HepG2 (cell line): ENCODE results near the gene LAMC1. TPM values are rescaled to one million over a fixed set of nuclear protein-coding genes. Genes with fewer than 3 reads are reported as not detected.

Experiments used
- CENPBD1 ChIP-seq: sonication (generic); formaldehyde crosslinking; IDR thresholded peaks from 2 replicates; pipeline ENCODE4 v1.8.0; 2022; ENCODE audit warnings: missing genetic modification reagents, low read depth, mild to moderate bottlenecking, borderline replicate concordance
- EP300 ChIP-seq, 3 experiments: sonication (generic) in 1 of 3; formaldehyde crosslinking in 1 of 3; IDR thresholded peaks; 2 replicates each; pipeline versions ENCODE4 v1.5.1 to v1.6.1; 2011 to 2020; ENCODE audit warnings: low read depth in 2 of 3, low read length in 2 of 3, borderline replicate concordance in 1 of 3, improper control_type of control experiment in 1 of 3, mild to moderate bottlenecking in 1 of 3, missing genetic modification reagents in 1 of 3, moderate library complexity in 1 of 3
- FOSL1 ChIP-seq: sonication (generic); formaldehyde crosslinking; IDR thresholded peaks from 2 replicates; pipeline ENCODE4 v1.9.0; 2021; ENCODE audit warnings: missing genetic modification reagents, borderline replicate concordance
- GATAD2A ChIP-seq: IDR thresholded peaks from 2 replicates; pipeline ENCODE4 v1.6.1; 2016
- HDAC6 ChIP-seq: fragments of 200-600 bp; sonication (generic); IDR thresholded peaks from 2 replicates; pipeline ENCODE4 v1.7.0; 2017; ENCODE audit warnings: mild to moderate bottlenecking, antibody characterized with exemption, low read length, low read depth
- HNF4A ChIP-seq: sonication (generic); formaldehyde crosslinking; IDR thresholded peaks from 2 replicates; pipeline ENCODE4 v1.4.0; 2020; ENCODE audit warnings: missing genetic modification reagents
- MED1 ChIP-seq: sonication (generic); formaldehyde crosslinking; IDR thresholded peaks from 2 replicates; pipeline ENCODE4 v1.4.0; 2020; ENCODE audit warnings: missing genetic modification reagents
- PCBP1 ChIP-seq: fragments of 200-400 bp; formaldehyde crosslinking; IDR thresholded peaks from 2 replicates; pipeline ENCODE4 v1.6.1; 2017; ENCODE audit warnings: mild to moderate bottlenecking, low read depth, low read length, borderline replicate concordance
- SP140L ChIP-seq: sonication (generic); formaldehyde crosslinking; IDR thresholded peaks from 2 replicates; pipeline ENCODE4 v1.4.0; 2020; ENCODE audit warnings: missing genetic modification reagents, borderline replicate concordance
- WIZ ChIP-seq: sonication (generic); formaldehyde crosslinking; IDR thresholded peaks from 2 replicates; pipeline ENCODE4 v1.5.1; 2020; ENCODE audit warnings: mild to moderate bottlenecking, missing genetic modification reagents
- ZMAT3 ChIP-seq: sonication (generic); formaldehyde crosslinking; conservative IDR thresholded peaks from 2 replicates; pipeline ENCODE4 v1.7.0; 2021; ENCODE audit warnings: missing genetic modification reagents
- ZMAT5 ChIP-seq: sonication (generic); formaldehyde crosslinking; IDR thresholded peaks from 2 replicates; pipeline ENCODE4 v1.5.0; 2020; ENCODE audit warnings: mild to moderate bottlenecking, low read depth, missing genetic modification reagents, borderline replicate concordance
- ZMYM3 ChIP-seq: sonication (generic); formaldehyde crosslinking; IDR thresholded peaks from 2 replicates; pipeline ENCODE4 v1.5.1; 2020; ENCODE audit warnings: mild to moderate bottlenecking, missing genetic modification reagents
- ZNF124 ChIP-seq: sonication (generic); formaldehyde crosslinking; IDR thresholded peaks from 2 replicates; pipeline ENCODE4 v1.4.0; 2020; ENCODE audit warnings: missing genetic modification reagents
- ZNF143 ChIP-seq: sonication (generic); formaldehyde crosslinking; IDR thresholded peaks from 2 replicates; pipeline ENCODE4 v1.4.0; 2020; ENCODE audit warnings: missing genetic modification reagents
- ZNF207 ChIP-seq: fragments of 450-650 bp; IDR thresholded peaks from 2 replicates; pipeline ENCODE4 v1.6.1; 2016; ENCODE audit warnings: antibody characterized with exemption, borderline replicate concordance
- ZNF33B ChIP-seq: sonication (generic); formaldehyde crosslinking; IDR thresholded peaks from 2 replicates; pipeline ENCODE4 v1.5.1; 2020; ENCODE audit warnings: mild to moderate bottlenecking, missing genetic modification reagents
- ZNF382 ChIP-seq: sonication (generic); formaldehyde crosslinking; IDR thresholded peaks from 2 replicates; pipeline ENCODE4 v1.5.0; 2020; ENCODE audit warnings: missing genetic modification reagents, mild to moderate bottlenecking, borderline replicate concordance
- ZNF605 ChIP-seq: sonication (generic); formaldehyde crosslinking; IDR thresholded peaks from 2 replicates; pipeline ENCODE4 v1.8.0; 2022; ENCODE audit warnings: mild to moderate bottlenecking, missing genetic modification reagents
- ZNF678 ChIP-seq: sonication (generic); formaldehyde crosslinking; IDR thresholded peaks from 2 replicates; pipeline ENCODE4 v1.4.0; 2020; ENCODE audit warnings: mild to moderate bottlenecking, missing genetic modification reagents
- ZSCAN20 ChIP-seq: sonication (generic); formaldehyde crosslinking; IDR thresholded peaks from 2 replicates; pipeline ENCODE4 v1.4.0; 2020; ENCODE audit warnings: missing genetic modification reagents, mild to moderate bottlenecking, borderline replicate concordance
- polyA plus RNA-seq, 8 experiments: library from polyadenylated mRNA; depleted of rRNA in 3 of 8; stranded (reverse) in 7 of 8; unstranded in 1 of 8; fragments of >200 nt; fragmentation: Illumina TruSeq in 4 of 8; extraction: Trizol in 4 of 8; gene quantifications; 2 replicates each; pipeline versions ENCODE4 v1.2.1 to v1.2.3, GENCODE V29; 2011 to 2016; ENCODE audit warnings: low read depth in 4 of 8, missing spikeins in 1 of 8, mixed read lengths in 1 of 8; ENCODE audit not compliant: insufficient read depth in 1 of 8
- total RNA-seq, 5 experiments: library from RNA; depleted of rRNA; stranded (reverse); fragments of >200 nt; fragmentation: Illumina TruSeq; extraction: Trizol; gene quantifications; 2 replicates each; pipeline ENCODE4 v1.2.3, GENCODE V29; 2016; ENCODE audit warnings: low read depth in 1 of 5
- TF ChIP-seq, protein P1 (sequence below): sonication (generic); formaldehyde crosslinking; IDR thresholded peaks from 2 replicates; pipeline ENCODE4 v1.5.0; 2020; ENCODE audit warnings: mild to moderate bottlenecking, missing genetic modification reagents, borderline replicate concordance

Gene LAMC1
- total and polyA plus RNA-seq, 2 of the 13 experiments (the other 11 are each of a cell fraction or from before 2014, with no cell fraction given): 58.5 to 137 TPM

DNA sequence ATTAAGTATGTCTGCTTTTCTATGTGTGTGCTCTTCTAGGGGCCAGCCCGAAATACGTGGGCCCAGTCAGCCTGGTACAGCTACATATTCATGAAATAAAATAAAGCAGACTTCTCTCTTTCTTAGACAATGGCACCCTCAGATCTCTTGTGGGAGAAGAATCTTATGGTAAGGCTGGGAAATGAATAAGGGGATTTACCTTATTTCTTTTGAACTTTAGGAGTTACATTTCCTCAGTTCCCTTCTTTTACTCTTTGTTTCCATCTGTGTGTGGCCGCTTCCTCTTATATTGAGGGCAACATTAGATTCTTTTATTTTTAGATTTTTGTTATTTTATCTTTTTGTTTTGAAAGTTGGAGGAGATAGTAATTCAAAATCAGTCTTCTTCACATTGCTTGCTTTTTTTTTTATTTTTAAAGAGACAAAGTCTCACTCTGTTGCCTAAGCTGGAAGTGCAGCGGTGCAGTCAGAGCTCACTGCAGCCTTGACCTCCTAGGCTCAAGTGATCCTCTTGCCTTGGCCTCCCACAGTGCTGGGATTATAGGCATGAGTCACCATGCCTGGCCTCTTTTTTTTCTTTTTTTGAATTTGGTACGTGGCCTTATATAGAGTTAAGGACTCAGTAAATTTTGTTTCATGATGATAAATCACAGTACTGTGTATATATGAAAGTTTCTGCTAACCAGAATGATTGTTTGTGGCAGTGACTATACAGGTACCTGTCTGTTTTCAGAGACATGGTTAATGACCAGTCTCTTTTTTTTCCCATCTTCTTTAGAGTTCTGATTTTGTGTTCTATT lies 9.1 kb downstream of the LAMC1 start (continued):
- TF ChIP-seq EP300 (IDR thresholded peaks at IDR 0.05; ENCODE audit: low read depth in 2 of 2, low read length in 2 of 2): no peak
- TF ChIP-seq EP300 (CRISPR knock-in tag; IDR thresholded peaks at IDR 0.05; ENCODE audit: borderline replicate concordance): no peak
- no peak for TF ChIP-seq SP140L (CRISPR knock-in tag)
- no peak for TF ChIP-seq WIZ (CRISPR knock-in tag)
- TF ChIP-seq HNF4A: peak; percentile 49
- TF ChIP-seq MED1 (CRISPR knock-in tag): peak; percentile 41; the same call in 1 of the 2 replicates
- no peak for TF ChIP-seq ZNF678 (CRISPR knock-in tag)
- TF ChIP-seq ZNF143: no peak
- TF ChIP-seq ZMAT5 (CRISPR knock-in tag): no peak
- TF ChIP-seq PCBP1: no peak
- TF ChIP-seq HDAC6: no peak
- TF ChIP-seq FOSL1: peak; percentile 73
- TF ChIP-seq GATAD2A: 0 out of 2 replicates have a peak, but pooled peaks have one; percentile 37
- no peak for TF ChIP-seq ZNF33B (CRISPR knock-in tag)
- no peak for TF ChIP-seq ZMAT3 (CRISPR knock-in tag)
- no peak for TF ChIP-seq CENPBD1 (CRISPR knock-in tag)
- TF ChIP-seq ZSCAN20 (CRISPR knock-in tag): no peak
- peak; percentile 94 for TF ChIP-seq ZMYM3 (CRISPR knock-in tag)
- TF ChIP-seq ZNF124 (CRISPR knock-in tag): no peak
- TF ChIP-seq ZNF382: no peak
- TF ChIP-seq ZNF605 (CRISPR knock-in tag): no peak
- TF ChIP-seq ZNF207: no peak
- TF ChIP-seq, protein P1, sequence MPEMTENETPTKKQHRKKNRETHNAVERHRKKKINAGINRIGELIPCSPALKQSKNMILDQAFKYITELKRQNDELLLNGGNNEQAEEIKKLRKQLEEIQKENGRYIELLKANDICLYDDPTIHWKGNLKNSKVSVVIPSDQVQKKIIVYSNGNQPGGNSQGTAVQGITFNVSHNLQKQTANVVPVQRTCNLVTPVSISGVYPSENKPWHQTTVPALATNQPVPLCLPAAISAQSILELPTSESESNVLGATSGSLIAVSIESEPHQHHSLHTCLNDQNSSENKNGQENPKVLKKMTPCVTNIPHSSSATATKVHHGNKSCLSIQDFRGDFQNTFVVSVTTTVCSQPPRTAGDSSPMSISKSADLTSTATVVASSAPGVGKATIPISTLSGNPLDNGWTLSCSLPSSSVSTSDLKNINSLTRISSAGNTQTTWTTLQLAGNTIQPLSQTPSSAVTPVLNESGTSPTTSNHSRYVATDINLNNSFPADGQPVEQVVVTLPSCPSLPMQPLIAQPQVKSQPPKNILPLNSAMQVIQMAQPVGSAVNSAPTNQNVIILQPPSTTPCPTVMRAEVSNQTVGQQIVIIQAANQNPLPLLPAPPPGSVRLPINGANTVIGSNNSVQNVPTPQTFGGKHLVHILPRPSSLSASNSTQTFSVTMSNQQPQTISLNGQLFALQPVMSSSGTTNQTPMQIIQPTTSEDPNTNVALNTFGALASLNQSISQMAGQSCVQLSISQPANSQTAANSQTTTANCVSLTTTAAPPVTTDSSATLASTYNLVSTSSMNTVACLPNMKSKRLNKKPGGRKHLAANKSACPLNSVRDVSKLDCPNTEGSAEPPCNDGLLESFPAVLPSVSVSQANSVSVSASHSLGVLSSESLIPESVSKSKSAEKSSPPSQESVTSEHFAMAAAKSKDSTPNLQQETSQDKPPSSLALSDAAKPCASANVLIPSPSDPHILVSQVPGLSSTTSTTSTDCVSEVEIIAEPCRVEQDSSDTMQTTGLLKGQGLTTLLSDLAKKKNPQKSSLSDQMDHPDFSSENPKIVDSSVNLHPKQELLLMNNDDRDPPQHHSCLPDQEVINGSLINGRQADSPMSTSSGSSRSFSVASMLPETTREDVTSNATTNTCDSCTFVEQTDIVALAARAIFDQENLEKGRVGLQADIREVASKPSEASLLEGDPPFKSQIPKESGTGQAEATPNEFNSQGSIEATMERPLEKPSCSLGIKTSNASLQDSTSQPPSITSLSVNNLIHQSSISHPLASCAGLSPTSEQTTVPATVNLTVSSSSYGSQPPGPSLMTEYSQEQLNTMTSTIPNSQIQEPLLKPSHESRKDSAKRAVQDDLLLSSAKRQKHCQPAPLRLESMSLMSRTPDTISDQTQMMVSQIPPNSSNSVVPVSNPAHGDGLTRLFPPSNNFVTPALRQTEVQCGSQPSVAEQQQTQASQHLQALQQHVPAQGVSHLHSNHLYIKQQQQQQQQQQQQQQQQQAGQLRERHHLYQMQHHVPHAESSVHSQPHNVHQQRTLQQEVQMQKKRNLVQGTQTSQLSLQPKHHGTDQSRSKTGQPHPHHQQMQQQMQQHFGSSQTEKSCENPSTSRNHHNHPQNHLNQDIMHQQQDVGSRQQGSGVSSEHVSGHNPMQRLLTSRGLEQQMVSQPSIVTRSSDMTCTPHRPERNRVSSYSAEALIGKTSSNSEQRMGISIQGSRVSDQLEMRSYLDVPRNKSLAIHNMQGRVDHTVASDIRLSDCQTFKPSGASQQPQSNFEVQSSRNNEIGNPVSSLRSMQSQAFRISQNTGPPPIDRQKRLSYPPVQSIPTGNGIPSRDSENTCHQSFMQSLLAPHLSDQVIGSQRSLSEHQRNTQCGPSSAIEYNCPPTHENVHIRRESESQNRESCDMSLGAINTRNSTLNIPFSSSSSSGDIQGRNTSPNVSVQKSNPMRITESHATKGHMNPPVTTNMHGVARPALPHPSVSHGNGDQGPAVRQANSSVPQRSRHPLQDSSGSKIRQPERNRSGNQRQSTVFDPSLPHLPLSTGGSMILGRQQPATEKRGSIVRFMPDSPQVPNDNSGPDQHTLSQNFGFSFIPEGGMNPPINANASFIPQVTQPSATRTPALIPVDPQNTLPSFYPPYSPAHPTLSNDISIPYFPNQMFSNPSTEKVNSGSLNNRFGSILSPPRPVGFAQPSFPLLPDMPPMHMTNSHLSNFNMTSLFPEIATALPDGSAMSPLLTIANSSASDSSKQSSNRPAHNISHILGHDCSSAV (CRISPR knock-in tag): no peak
